Naive thymus-derived CD8-positive, alpha-beta T cell (primary cell): Measurements from ENCODE around the gene ARL11. TPM values are rescaled to one million over a fixed set of nuclear protein-coding genes. Genes with fewer than 3 reads are reported as not detected.
A peak's percentile ranks its signal among the peaks of the same experiment; 100 is the strongest.

Experiments
- ATAC-seq, 2 donors: fragments of 150-1000 bp; cut with Tn5 transposase in 1 of 2; sonication (Bioruptor Pico), chemical (Tn5 transposase) in 1 of 2; 1 replicate in 1 of 2; 2 replicates in 1 of 2; pipeline ENCODE4 v1.10.0; 2021; ENCODE audit warnings: mild to moderate bottlenecking in 2 of 2, moderate library complexity in 2 of 2
- POLR2A ChIA-PET: fragments of 350-600 bp; sonication (Branson Sonifier 250); formaldehyde crosslinking; loops from one replicate; lab custom pipeline; 2021; ENCODE audit warnings: antibody characterized with exemption; lab: Charles Lee
- DNase-seq, 10 donors: peaks; one replicate each; pipeline versions ENCODE4 v3.0.0 to v3.0.0-alpha.2; 2020 to 2022
- H3K27ac Mint-ChIP-seq, 10 donors: one replicate each; pipeline ENCODE4 v1.8.0; 2020 to 2022; ENCODE audit warnings: mild to moderate bottlenecking in 10 of 10, mixed read lengths in 10 of 10, moderate library complexity in 4 of 10, inconsistent platforms in 1 of 10
- H3K27me3 Mint-ChIP-seq, 5 donors: one replicate each; pipeline ENCODE4 v1.8.0; 2021 to 2022; ENCODE audit warnings: mixed read lengths in 5 of 5
- H3K36me3 Mint-ChIP-seq, 3 donors: one replicate each; pipeline ENCODE4 v1.8.0; 2020 to 2022; ENCODE audit warnings: mixed read lengths in 3 of 3, mild to moderate bottlenecking in 2 of 3, inconsistent platforms in 1 of 3
- H3K4me1 Mint-ChIP-seq, 4 donors: one replicate each; pipeline ENCODE4 v1.8.0; 2021 to 2022; ENCODE audit warnings: mixed read lengths in 4 of 4
- H3K4me3 Mint-ChIP-seq, 10 donors: one replicate each; pipeline ENCODE4 v1.8.0; 2020 to 2022; ENCODE audit warnings: mild to moderate bottlenecking in 10 of 10, mixed read lengths in 10 of 10, moderate library complexity in 6 of 10, inconsistent platforms in 1 of 10
- H3K9me3 Mint-ChIP-seq, 9 donors: one replicate each; pipeline ENCODE4 v1.8.0; 2020 to 2022; ENCODE audit warnings: mixed read lengths in 9 of 9, mild to moderate bottlenecking in 3 of 9, inconsistent platforms in 1 of 9, moderate library complexity in 1 of 9
- polyA plus RNA-seq, 3 donors: library from polyadenylated mRNA; unstranded; fragments of 300-500 nt; fragmentation: Illumina TruSeq; gene quantifications; one replicate each; pipeline ENCODE4 v1.2.3, GENCODE V29; 2021
- total RNA-seq, 8 experiments: library from RNA in 2 of 8; stranded (reverse) in 2 of 8; gene quantifications; one replicate each; pipeline ENCODE4 v1.2.3 and lab custom pipeline; 2021 to 2026

ARL11 gene
- total and polyA plus RNA-seq, 5 experiments from 2014 or later, result 0.15 to 1.7 (median 0.68) TPM

DNA sequence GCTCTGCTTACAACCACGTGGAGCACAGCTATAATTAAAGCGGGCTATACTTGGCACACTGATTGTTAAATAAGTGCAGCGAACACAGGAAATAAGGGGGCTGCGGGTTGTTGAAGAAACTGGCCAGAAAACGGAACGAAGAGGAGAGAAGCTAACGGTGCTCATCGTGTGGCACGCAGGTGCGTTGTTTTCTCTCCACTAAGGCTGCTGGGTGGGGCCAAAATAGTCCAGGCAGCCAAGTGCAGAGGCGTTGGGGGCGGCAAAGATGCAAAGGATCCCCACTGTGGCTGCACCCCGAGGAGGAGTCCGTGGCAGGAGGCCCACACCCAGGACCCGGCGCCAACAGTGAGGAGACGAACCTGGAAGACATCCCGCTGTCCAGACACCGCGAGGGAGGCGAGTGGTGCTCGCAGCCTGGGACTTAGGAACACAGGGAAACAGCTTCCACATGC is 8.1 kb upstream of the ARL11 start:
- POLR2A ChIA-PET, result no interaction called here
- Mint-ChIP-seq H3K9me3 (no peaks in the 10 kb centered on the region), H3K36me3 (no peaks in the 10 kb centered on the region), H3K4me3 (peak overlapping the region in 9 of 10 donors; percentile 68 to 90 (median 74)), H3K4me1 (peaks cover 0 to 27% (median 3%) of the 10 kb centered on the region in 4 donors), H3K27me3 (peaks cover 0 to 2% (median 0%) of the 10 kb centered on the region in 5 donors), H3K27ac (peak overlapping the region in 3 of 10 donors; percentile 21 to 86 (median 61))
- peak in 2 of 10 donors; percentile 17 to 31 for DNase-seq
- ATAC-seq, result peak; percentile 39 to 49

DNA sequence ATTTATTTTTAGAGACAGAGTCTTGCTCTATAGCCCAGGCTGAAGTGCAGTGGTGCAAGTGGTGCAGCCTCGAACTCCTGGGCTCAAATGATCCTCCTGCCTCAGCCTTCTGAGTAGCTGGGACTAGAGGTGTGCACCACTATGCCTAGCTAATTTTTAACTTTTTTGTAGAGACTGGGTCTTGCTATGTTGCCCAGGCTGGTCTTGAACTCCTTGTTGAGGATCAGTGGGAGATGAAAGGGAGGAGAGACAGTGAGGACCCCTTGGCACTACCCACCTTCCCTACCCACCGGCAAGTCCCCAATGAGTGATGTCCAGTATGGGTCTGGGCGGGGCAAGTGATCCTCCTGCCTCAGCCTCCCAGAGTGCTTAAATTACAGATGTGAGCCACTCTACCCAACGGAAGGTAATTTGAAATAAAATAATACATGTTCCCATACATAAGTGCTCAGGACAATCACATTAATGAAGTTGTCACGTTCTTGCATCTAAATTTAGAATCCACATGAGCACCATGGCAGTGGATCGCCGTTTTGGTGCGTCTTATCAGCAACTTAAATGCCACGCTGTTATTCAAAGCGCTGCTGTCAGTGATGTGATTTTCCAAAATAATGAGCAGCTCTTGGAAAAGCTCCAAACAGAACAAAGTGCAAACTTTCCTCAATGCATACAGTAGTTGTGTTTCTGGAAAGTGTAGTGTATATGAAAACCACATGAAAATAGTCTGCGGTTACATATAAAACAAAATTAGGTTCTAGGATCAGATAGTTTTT is 5.9 kb upstream of the ARL11 start:
- POLR2A ChIA-PET, result no interaction called here
- Mint-ChIP-seq H3K4me3 (no peak overlapping the region), H3K27ac (no peak overlapping the region), H3K9me3 (no peaks in the 10 kb centered on the region), H3K27me3 (no peaks in the 10 kb centered on the region), H3K4me1 (peaks cover 0 to 19% (median 3%) of the 10 kb centered on the region in 4 donors), H3K36me3 (no peaks in the 10 kb centered on the region)
- DNase-seq, result no peak
- ATAC-seq, result no peak

DNA sequence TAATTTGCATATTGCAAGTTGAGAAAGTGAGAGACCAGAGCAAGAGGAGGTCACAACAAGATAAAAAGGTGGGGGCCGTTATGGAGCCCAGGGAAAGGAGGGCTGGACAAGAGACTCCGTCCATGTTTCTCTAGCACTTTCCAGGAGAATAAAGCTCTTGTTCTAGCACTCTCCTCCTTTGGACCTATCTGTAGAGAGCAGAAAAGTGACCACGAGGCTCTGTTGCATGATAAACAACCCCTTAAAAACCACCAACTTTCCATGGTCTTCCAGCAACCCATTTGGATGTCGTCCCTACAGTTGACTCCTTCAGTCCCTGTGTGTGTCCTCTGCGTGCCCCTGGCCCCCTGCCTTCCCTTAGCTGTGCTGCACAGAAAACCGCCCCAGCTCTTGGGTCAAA is 4.1 kb upstream of the ARL11 start:
- Mint-ChIP-seq H3K36me3 (no peaks in the 10 kb centered on the region), H3K4me1 (peaks cover 5 to 24% (median 20%) of the 10 kb centered on the region in 4 donors), H3K9me3 (no peaks in the 10 kb centered on the region), H3K27ac (no peak overlapping the region), H3K4me3 (no peak overlapping the region), H3K27me3 (no peaks in the 10 kb centered on the region)
- DNase-seq (no peak), ATAC-seq (no peak)
- POLR2A ChIA-PET, result no interaction called here

DNA sequence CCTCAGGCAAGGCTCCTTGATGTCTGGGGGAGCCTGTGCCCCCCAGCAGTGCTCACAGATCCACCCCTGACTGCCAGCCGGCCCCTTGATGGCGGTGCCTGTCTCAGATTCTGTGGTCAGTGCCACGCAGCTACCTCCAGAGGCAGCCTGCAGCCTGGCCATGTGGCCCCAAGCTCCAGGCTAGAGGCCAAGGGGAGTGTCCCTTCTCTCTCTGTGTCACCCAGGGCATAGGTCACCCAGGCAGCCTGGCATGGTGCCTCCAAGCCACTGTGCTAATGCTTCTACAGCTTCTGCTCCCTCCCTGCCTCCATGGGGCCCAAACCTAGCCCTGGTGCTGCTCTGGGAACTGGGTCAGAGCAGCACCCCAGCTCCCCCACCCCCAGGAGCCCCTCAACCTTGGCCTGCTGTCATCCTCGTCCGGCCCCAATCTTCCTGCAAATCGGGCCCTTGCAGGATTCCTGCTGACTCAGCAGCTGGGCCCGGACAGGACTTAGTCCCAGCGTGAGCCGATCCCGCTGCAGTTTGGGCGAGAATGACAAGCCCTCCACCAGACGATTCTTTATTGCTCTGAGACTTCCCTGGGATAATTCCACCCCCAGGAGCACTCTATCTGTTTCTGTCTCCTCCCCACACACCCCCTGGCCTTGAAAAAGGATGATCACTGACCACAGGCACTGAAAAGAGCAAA is 2.8 kb upstream of the ARL11 start:
- POLR2A ChIA-PET, result interaction anchor here (0.6 to 1.0 kb wide), 3 partner anchors 16 to 336 kb away, joined by 3 to 4 read pairs (median 3); no protein-coding TSS in a partner anchor

DNA sequence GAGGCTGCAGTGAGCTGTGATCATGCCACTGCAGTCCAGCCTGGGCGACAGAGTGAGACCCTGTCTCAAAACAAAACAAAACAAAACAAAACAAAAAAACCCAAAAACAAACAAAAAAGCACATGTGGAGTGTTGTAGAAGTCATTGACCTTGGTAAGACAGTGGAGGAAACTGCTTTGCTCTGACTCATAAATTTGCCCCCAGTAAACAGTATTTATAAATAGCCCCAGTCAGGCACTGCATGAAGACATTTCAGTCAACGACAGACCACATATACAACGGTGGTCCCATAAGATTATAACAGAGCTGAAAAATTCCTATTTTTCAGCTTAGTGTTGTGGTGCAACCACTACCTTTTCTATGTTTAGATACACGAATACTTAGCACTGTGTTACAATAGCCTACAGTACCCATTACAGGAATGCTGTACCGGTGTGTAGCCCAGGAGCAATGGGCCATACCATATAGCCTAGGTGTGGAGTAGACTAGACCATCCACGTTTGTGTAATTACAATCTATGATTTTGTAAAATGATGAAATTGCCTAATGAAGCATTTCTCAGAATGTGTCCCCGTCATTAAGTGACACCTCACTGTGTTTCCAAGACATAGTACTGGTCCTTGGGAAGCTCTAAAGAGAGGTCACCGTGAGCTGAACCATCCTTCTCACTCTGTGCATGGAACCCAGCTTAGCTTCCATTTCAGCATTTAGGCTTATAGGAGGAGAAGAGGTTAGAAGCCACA is 1.1 kb downstream of the ARL11 start:
- ATAC-seq (no peak), DNase-seq (no peak)
- H3K9me3 Mint-ChIP-seq, result no peaks in the 10 kb centered on the region
- H3K27me3 Mint-ChIP-seq, result no peaks in the 10 kb centered on the region
- POLR2A ChIA-PET, result no interaction called here
- H3K4me3 Mint-ChIP-seq, result peak overlapping the region in 5 of 10 donors; percentile 55 to 96 (median 86)
- peaks cover 0 to 2% (median 0%) of the 10 kb centered on the region in 3 donors for H3K36me3 Mint-ChIP-seq
- peaks cover 5 to 50% (median 20%) of the 10 kb centered on the region in 4 donors for H3K4me1 Mint-ChIP-seq
- H3K27ac Mint-ChIP-seq, result peak overlapping the region in 2 of 10 donors; percentile 33 to 90

More for the DNA sequence above, 2.8 kb upstream of the ARL11 start:
- DNase-seq (no peak), ATAC-seq (no peak)
- Mint-ChIP-seq H3K27ac (peak overlapping the region in 2 of 10 donors; percentile 11 to 24), H3K36me3 (peaks cover 0 to 2% (median 0%) of the 10 kb centered on the region in 3 donors), H3K9me3 (no peaks in the 10 kb centered on the region), H3K4me1 (peaks cover 5 to 29% (median 20%) of the 10 kb centered on the region in 4 donors), H3K4me3 (no peak overlapping the region), H3K27me3 (no peaks in the 10 kb centered on the region)

DNA sequence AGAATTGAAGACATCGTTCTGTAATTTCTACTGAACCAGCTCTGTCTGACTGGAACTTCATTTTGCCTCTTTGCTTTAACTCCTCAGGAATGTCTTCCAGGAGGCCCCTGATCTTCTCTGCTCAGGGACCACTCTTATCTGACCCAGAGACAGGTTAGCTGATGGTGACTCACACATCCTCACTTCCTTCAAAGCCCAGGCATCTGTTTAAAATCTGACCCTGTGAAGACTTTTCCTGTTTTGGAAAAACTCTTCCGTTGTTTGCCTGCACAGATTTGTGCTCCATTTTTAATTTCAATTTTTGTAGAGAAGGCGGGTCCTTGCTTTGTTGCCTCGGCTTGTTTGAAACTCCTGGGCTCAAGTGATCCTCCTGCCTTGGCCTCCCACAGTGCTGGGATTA is 1.6 kb downstream of the ARL11 start:
- POLR2A ChIA-PET, result no interaction called here
- DNase-seq, result no peak
- no peaks in the 10 kb centered on the region for H3K9me3 Mint-ChIP-seq
- H3K36me3 Mint-ChIP-seq, result peaks cover 0 to 2% (median 0%) of the 10 kb centered on the region in 3 donors
- H3K27ac Mint-ChIP-seq, result peak overlapping the region in 2 of 10 donors; percentile 64 to 75
- no peaks in the 10 kb centered on the region for H3K27me3 Mint-ChIP-seq
- H3K4me1 Mint-ChIP-seq, result peaks cover 7 to 56% (median 24%) of the 10 kb centered on the region in 4 donors
- peak overlapping the region in 1 of 10 donors; percentile 96 for H3K4me3 Mint-ChIP-seq
- no peak for ATAC-seq

DNA sequence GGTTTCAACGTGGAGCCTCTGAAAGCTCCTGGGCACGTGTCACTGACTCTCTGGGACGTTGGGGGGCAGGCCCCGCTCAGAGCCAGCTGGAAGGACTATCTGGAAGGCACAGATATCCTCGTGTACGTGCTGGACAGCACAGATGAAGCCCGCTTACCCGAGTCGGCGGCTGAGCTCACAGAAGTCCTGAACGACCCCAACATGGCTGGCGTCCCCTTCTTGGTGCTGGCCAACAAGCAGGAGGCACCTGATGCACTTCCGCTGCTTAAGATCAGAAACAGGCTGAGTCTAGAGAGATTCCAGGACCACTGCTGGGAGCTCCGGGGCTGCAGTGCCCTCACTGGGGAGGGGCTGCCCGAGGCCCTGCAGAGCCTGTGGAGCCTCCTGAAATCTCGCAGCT is 2.3 kb downstream of the ARL11 start:
- no peaks in the 10 kb centered on the region for H3K9me3 Mint-ChIP-seq
- no peaks in the 10 kb centered on the region for H3K27me3 Mint-ChIP-seq
- H3K27ac Mint-ChIP-seq, result peak overlapping the region in 1 of 10 donors; percentile 64
- DNase-seq, result no peak
- H3K4me1 Mint-ChIP-seq, result peaks cover 7 to 62% (median 29%) of the 10 kb centered on the region in 4 donors
- POLR2A ChIA-PET, result no interaction called here
- ATAC-seq, result no peak
- H3K36me3 Mint-ChIP-seq, result peaks cover 0 to 2% (median 0%) of the 10 kb centered on the region in 3 donors
- no peak overlapping the region for H3K4me3 Mint-ChIP-seq

DNA sequence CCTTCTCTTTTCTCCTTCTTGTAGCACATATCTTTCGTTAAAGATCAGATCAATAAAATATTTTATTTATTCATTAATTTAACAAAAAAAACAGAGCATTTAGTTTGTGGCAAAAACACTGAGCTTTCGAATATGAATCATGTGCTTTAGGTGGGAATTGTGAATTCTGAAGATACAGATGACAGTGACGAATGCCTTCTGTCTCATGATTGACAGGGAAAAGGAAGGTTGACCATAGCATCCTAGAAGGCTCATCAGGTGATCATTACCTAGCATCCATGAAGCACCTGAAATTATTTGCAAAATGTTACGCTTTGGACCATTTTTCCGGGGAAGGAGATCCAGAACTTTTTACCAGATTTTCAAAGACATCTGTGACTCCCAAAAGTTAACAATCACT is 3.8 kb downstream of the ARL11 start:
- no peaks in the 10 kb centered on the region for H3K9me3 Mint-ChIP-seq
- DNase-seq, result peak in 1 of 10 donors; percentile 15
- H3K27ac Mint-ChIP-seq, result no peak overlapping the region
- H3K27me3 Mint-ChIP-seq, result no peaks in the 10 kb centered on the region
- H3K4me3 Mint-ChIP-seq, result no peak overlapping the region
- peaks cover 0 to 2% (median 0%) of the 10 kb centered on the region in 3 donors for H3K36me3 Mint-ChIP-seq
- POLR2A ChIA-PET, result no interaction called here
- ATAC-seq, result no peak
- H3K4me1 Mint-ChIP-seq, result peaks cover 7 to 72% (median 40%) of the 10 kb centered on the region in 4 donors

DNA sequence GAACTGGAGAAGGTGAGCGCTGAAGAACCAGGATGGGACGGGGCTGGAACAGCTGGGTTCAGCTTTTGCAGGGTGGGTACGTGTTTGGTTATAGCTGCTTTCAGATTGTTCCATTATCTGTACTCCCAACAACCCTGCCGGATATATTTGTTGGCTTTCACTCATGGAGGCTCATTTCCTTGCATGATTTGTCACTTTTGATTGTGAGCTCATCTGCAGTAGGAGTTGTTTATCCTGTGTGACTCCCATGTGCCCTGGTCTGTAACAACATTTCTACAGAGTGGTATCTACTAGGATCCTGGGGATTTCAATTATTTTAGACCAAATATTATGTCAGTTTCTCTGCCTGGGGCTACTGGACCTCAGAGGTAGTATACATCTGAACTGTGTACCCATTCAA is 5.4 kb downstream of the ARL11 start:
- ATAC-seq (no peak), DNase-seq (no peak)
- Mint-ChIP-seq H3K36me3 (peaks cover 0 to 2% (median 0%) of the 10 kb centered on the region in 3 donors), H3K4me1 (peaks cover 2 to 68% (median 28%) of the 10 kb centered on the region in 4 donors), H3K4me3 (peak overlapping the region in 1 of 10 donors; percentile 8), H3K27me3 (no peaks in the 10 kb centered on the region), H3K27ac (peak overlapping the region in 4 of 10 donors; percentile 27 to 55 (median 41)), H3K9me3 (no peaks in the 10 kb centered on the region)
- POLR2A ChIA-PET, result no interaction called here

DNA sequence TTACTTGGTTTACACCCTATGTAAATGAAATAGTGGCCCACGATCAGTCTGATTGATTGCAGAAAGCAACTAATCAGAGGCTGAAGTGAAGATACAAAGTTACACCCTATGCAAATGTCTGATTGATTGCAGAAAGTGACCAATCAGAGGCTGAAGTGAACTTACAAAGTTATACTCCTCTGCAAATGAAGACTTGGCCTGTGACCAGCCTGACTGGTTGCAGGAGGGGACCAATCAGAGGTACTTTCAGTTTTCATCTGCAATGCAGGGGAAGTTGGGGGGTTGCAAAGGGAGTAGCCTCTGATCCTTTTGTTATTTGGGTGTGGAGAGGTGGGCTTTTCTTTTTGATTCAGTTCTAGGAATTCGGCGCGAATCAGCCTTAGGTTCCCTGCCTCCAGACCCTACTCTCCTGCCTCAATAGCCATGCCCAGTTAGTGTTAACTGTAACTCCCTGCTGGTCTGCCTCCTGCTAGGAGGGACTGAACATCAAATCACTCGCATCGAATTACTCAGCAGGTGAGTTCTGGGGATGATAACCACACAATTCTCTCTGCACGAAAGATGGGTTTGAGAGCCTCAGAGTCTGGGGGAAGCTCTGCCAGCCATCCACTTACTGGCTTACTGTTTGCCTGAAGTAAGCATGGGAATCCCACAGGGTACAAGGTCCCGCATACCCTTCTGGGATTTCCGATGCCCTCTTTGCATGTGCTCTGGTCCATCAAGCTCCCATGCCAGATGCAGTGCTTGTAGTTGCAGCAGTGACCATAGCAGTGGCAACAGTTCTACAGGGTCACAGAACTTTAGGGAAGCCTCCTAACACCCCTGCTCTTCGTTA is 7.5 kb downstream of the ARL11 start:
- H3K27ac Mint-ChIP-seq, result peak overlapping the region; percentile 61 to 93 (median 88)
- peak; percentile 86 to 90 for ATAC-seq
- POLR2A ChIA-PET, result interaction anchor here (1.0 kb wide), 1 partner anchor 13 kb away, joined by 3 read pairs; no protein-coding TSS in a partner anchor
- no peaks in the 10 kb centered on the region for H3K27me3 Mint-ChIP-seq
- peak in 9 of 10 donors; percentile 28 to 77 (median 56) for DNase-seq
- peaks cover 2 to 57% (median 21%) of the 10 kb centered on the region in 4 donors for H3K4me1 Mint-ChIP-seq
- peak overlapping the region; percentile 71 to 91 (median 83) for H3K4me3 Mint-ChIP-seq
- H3K9me3 Mint-ChIP-seq, result no peaks in the 10 kb centered on the region
- H3K36me3 Mint-ChIP-seq, result no peaks in the 10 kb centered on the region

DNA sequence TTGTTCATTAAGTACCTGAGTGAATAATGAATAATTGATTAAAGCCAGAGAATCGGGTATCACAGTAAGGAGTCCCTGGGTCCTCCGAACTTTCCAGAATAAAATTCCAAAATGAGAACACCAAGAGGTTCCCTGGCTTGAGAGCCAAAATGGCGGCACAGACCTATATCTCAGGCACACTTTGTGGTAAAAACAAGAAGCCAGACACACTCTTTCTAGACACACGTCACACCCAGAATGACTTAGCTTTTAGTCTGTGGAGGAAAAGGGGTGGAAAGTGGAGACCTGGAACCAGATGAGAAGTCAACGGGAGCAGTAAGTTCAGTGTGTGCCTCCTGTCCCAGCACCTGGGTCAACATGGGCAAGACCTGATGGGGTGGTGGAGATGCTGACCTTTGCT is 8.4 kb downstream of the ARL11 start:
- DNase-seq (peak in 1 of 10 donors; percentile 4), ATAC-seq (no peak)
- Mint-ChIP-seq H3K9me3 (no peaks in the 10 kb centered on the region), H3K27me3 (no peaks in the 10 kb centered on the region), H3K4me1 (peaks cover 2 to 60% (median 21%) of the 10 kb centered on the region in 4 donors), H3K36me3 (no peaks in the 10 kb centered on the region), H3K27ac (peak overlapping the region in 8 of 10 donors; percentile 26 to 92 (median 80)), H3K4me3 (peak overlapping the region in 9 of 10 donors; percentile 71 to 91 (median 84))
- POLR2A ChIA-PET, result interaction anchor here (1.0 kb wide), 1 partner anchor 14 kb away, joined by 3 read pairs; no protein-coding TSS in a partner anchor
